HG03108 (cell line): ENCODE data around the gene FOXJ3.

Experiments used
- ATAC-seq: cut with Tn5 transposase; IDR thresholded peaks from one replicate; pipeline ENCODE4 v1.9.1; 2021; ENCODE audit warnings: moderate library complexity; ENCODE audit not compliant: unreplicated experiment

The FOXJ3 gene

DNA sequence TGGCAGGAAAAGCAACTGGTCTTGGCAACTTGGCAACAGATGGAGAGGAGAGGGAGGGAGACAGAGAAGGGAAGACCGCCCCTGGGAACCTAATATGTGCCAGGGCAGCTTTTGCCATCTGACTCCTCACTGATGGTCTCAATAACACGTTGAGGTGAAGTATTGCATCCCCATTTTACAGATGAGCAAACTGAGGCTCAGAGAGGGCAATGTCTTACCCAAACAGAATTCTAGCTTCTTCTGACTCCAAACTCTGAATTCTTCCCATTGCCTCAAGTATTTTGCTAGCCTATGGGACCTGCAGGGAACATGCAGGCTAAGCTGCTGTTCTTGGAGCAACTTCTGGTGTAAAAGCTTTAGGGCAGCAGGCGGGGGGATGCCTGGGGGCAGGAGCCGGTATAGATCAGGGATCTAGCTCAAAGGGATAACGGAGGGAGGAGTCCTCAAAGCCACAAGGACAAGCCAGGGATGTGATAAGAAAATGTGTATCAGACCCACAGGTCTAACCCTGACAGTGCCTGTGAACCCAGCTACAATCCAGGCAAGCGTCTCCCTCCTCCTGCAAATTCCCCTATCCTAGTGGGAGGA, 163.3 kb downstream of the FOXJ3 start:
- no peak for ATAC-seq

GRCh38 chr1:42170779-42171621, 164.0 kb downstream of the FOXJ3 start:
- ATAC-seq, result no peak

GRCh38 chr1:42168763-42169162, 166.3 kb downstream of the FOXJ3 start:
- no peak for ATAC-seq

- ATAC-seq, result no peak
Observed at GRCh38 chr1:42168391-42168670, 166.7 kb downstream of the FOXJ3 start.

GRCh38 chr1:42167611-42168390, 167.2 kb downstream of the FOXJ3 start:
- no peak for ATAC-seq

DNA sequence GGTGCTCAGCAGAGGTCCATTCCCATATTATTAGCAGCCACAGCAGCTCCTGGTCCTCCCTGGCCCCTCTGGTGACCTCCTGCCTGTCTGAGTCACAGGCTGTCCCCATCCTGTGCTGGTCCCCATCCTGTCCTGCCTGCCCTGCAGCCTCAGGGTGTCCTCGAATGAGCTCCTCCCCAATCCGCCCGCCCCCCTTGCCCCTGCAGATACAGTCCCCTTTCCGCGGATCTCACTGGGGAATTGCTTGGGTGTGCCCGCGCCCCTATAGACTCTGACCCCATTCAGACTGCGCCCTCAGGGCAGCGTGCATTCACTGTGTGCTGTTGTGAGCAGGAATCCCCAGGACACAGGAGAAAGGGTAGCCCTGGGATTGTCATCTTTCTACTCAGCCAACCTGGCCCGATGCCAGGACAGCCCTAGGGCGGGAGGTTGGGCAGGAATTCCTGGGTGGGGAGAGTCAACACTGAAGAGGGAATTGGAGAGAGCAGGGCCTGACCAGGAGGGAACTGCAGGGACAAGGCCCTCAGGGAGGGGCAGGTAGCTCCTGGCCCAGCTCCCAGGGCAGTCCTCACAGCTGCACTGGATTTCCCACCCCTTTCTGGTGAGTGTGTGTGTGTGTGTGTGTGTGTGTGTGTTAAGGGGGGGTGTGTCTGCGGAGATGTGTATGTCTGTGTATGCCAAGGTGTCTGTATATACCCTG, 169.4 kb downstream of the FOXJ3 start:
- ATAC-seq, result no peak

- no peak for ATAC-seq
Observed at GRCh38 chr1:42164551-42165420, 170.2 kb downstream of the FOXJ3 start, which contains the start of gene GUCA2A. Gene GUCA2A (minus strand): TSS chr1:42164745. CDS start chr1:42164712, 33 bp downstream.

GRCh38 chr1:42163536-42164503, 171.2 kb downstream of the FOXJ3 start:
- no peak for ATAC-seq

DNA sequence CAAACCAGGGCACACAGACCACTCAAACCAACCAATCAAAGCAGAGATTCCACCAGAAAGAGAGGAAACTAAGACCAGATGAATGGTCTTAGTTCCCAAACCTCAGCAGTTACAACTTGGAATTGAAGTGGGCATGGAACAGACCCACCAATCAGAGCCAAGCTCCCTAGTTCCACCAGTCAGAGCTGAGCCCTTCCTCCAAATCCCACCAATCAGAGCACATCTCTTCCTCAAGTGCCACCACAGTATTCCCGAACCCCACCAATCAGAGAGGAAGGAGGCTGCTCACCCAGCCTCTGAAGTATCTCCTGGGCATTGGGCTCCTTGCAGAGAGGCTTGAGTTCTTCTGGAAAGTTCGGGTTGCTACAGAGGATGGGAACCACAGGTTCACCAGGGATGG, 171.9 kb downstream of the FOXJ3 start:
- ATAC-seq, result no peak

- no peak for ATAC-seq
Observed at GRCh38 chr1:42162181-42162580, 172.9 kb downstream of the FOXJ3 start.

DNA sequence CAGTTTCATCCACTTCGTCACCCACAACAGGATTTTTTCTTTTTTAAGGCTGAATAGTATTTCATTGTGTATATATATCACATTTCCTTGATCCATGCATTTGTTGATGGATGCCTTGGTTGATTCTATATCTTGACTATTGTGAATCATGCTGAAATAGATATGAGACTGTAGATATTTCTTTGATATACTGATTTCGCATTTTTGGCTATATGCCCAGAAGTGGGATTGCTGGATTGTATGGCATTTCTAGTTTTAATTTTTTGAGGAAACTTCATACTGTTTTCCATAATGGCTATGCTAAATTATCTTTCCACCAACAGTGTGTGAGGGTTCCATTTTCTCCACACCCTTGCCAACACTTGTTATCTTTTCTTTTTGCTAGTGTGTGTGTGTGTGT, 176.8 kb downstream of the FOXJ3 start:
- no peak for ATAC-seq

DNA sequence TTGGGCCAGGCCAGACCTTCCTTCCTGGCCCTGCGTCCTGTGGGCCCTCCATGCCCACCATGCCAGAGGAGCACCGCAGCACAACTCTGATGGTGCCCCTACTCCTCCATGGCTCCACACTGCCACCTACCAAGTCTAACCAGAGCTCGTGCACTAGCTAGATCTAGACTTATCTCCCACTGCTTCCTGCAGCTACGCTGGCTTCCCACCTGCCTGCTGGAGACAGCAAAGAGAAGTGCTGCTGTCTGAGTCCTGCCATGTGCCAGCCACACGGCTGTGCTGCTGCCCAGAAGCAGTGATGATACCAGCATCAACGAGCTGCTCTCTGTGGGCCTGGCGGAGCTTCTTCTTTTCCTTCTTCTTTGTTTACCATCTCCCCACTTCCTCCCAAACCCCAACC, 177.4 kb downstream of the FOXJ3 start:
- ATAC-seq, result no peak

DNA sequence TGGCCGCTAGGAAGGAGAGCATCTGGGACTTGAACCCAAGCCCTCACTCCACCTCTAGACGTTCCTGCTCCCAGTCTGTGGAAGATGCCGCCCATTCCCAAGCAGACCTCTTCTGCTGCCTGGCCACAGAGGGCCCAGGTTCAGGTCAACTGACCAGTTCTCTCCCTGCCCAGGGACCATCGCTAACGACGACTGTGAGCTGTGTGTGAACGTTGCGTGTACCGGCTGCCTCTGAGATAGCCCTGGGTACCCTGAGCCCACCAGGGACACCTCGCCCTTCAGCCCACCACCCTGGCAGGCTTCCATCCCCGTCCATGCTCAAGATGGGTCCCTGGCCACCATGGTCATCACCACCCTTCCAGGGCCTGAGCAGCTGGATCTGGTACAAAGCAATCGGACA, 179.7 kb downstream of the FOXJ3 start:
- ATAC-seq, result no peak

DNA sequence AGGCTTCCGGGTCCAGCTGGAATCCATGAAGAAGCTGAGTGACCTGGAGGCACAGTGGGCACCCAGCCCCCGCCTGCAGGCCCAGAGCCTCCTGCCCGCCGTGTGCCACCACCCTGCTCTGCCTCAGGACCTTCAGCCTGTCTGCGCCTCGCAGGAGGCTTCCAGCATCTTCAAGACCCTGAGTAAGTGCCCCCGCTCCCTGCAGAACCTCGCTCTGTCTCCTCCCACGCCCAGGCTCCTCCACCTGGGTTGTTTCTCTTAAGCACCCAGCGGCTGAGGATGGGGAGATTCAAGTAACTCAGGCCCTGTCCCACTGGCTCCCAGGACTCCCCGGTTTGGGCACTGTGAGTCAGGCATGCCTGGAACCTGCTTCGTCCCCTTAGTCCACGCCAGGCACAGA, 180.3 kb downstream of the FOXJ3 start:
- no peak for ATAC-seq

DNA sequence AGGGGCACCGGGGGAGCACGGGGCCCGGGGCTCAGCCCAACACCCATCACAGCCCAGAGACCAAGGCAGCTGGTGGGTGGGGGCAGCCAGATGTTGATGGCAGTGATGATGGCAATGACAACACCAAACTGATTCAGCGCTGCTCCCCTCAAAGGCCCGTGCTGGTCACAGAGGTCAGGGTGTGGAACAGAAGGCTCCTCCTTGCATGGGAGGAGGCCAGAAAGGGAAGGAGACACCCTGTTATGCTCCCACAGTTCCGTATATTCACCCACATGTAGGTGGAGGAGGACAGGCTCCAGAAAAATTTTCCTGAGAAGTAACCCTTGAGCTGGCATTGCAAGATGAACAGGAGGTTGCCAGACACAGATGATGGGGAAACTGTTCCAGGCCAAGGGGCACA, 181.4 kb downstream of the FOXJ3 start:
- no peak for ATAC-seq

- ATAC-seq, result no peak
Observed at GRCh38 chr1:42152907-42153600, 182.0 kb downstream of the FOXJ3 start, which contains the start of gene GUCA2B. Gene GUCA2B (plus strand): TSS chr1:42153410. CDS start chr1:42153451, 41 bp downstream.

DNA sequence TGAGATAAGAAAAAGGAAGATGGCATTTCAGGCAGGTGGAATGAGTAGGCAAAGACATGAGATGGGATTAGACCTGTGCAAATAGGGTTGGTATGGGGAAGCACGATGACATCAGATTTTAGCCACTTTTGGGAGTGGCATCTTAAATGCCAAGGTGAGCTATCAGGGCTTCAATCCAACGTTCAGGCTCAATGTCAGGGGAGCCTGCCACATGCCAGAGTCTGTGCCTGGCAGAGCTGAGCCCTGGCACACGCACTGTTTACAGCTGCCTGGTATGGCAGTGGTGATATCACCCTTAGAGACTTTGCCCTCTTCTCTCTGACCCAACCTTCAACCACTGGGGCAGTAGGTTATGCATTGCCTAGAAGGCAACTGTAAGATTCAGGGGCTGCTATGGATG, 182.9 kb downstream of the FOXJ3 start:
- ATAC-seq, result no peak

DNA sequence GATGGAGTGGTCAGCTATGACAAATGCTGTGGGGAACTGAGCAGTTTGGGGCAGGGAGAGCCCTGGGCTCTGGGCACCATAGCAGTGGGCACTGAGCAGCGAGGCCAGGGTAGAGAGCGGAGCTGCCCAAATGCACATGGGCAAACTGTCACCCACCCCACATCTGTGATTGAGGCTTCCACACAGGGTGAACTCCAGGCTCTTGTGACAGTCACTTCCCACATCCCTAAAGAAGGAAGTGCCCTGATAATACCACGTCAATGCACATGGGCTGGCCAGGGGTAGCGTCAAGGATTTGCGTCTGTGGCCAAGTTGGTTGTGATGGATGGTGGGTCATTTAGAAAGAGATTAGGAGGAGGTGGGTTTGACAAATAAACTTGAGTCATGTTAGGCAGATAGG, 184.4 kb downstream of the FOXJ3 start:
- ATAC-seq, result no peak

GRCh38 chr1:42148166-42148565, 186.9 kb downstream of the FOXJ3 start:
- no peak for ATAC-seq
